HepG2 (cell line): ENCODE data around the gene LAMA5. TPM values are rescaled to one million over a fixed set of nuclear protein-coding genes. Genes with fewer than 3 reads are reported as not detected.

Experiments used
- ATAC-seq: fragments of 200-7000 bp; cut with Tn5 transposase; 3 replicates; pipeline ENCODE4 v1.9.1; 2020; ENCODE audit warnings: mild to moderate bottlenecking, moderate library complexity
- BruUV-seq: library from RNA; stranded (reverse); fragments of 400-500 nt; replicated peaks from 2 replicates; lab custom pipeline; 2021; lab: Mats Ljungman, UMichigan
- CTCF ChIA-PET: fragments of 300-600 bp; formaldehyde crosslinking; extraction: SDS; loops from one replicate; lab custom pipeline; 2021; ENCODE audit warnings: low total read pairs, inconsistent platforms, low intra/inter-chr PET ratio; lab: Yijun Ruan, JAX
- POLR2A ChIA-PET: fragments of 350-600 bp; sonication (Branson Sonifier 250); formaldehyde crosslinking; loops from one replicate; lab custom pipeline; 2020; ENCODE audit warnings: antibody characterized with exemption, inconsistent platforms; lab: Yijun Ruan, JAX
- DNase-seq: peaks from one replicate; pipeline ENCODE4 v3.0.0-alpha.2; 2015; ENCODE audit warnings: low spot score
- FAIRE-seq: peaks from 3 replicates; lab custom pipeline; 2011; peaks lifted over from hg19 to GRCh38; lab: Jason Lieb, UNC
- H2AFZ ChIP-seq: one replicate; pipeline ENCODE4 v1.6.1; 2011; ENCODE audit warnings: low read length, inconsistent platforms
- H3K27ac ChIP-seq: fragments of 300-600 bp; 3 replicates; pipeline ENCODE4 v1.8.0; 2011; ENCODE audit warnings: mixed run types, mild to moderate bottlenecking, mixed read lengths, low read length, inconsistent platforms; ENCODE audit not compliant: insufficient read depth; ENCODE audit errors: extremely low read length
- H3K27me3 ChIP-seq, 2 experiments: fragments of 200-600 bp in 1 of 2; 2 replicates in 1 of 2; 3 replicates in 1 of 2; pipeline versions ENCODE4 v1.6.0 to v1.8.0; 2011; ENCODE audit warnings: low read length in 2 of 2, mild to moderate bottlenecking in 2 of 2, moderate library complexity in 2 of 2, inconsistent platforms in 1 of 2; ENCODE audit not compliant: insufficient read depth in 2 of 2, control insufficient read depth in 1 of 2
- H3K36me3 ChIP-seq, 2 experiments: fragments of 200-600 bp in 1 of 2; replicated peaks in 1 of 2; 2 replicates in 1 of 2; 3 replicates in 1 of 2; pipeline versions ENCODE4 v1.5.1 to v1.8.0; 2011; ENCODE audit warnings: low read length in 2 of 2, inconsistent platforms in 1 of 2; ENCODE audit not compliant: insufficient read depth in 2 of 2, control insufficient read depth in 1 of 2
- H3K4me1 ChIP-seq: 2 replicates; pipeline ENCODE4 v1.5.1; 2012; ENCODE audit warnings: low read length, inconsistent platforms; ENCODE audit not compliant: insufficient read depth
- H3K4me2 ChIP-seq: 2 replicates; pipeline ENCODE4 v1.6.0; 2011; ENCODE audit warnings: low read depth, low read length, inconsistent platforms
- H3K4me3 ChIP-seq, 3 experiments: fragments of 200-600 bp in 1 of 3; sonication (generic), shearing (Covaris generic) in 1 of 3; replicated peaks in 1 of 3; 2 replicates each; pipeline ENCODE4 v1.5.1; 2011 to 2016; ENCODE audit warnings: low read length in 3 of 3, inconsistent platforms in 2 of 3, low read depth in 2 of 3, mild to moderate bottlenecking in 2 of 3, control low read depth in 1 of 3, mixed read lengths in 1 of 3; ENCODE audit not compliant: insufficient read depth in 1 of 3
- H3K79me2 ChIP-seq: one replicate; pipeline ENCODE4 v1.6.1; 2011; ENCODE audit warnings: low read length, inconsistent platforms; ENCODE audit not compliant: insufficient read depth
- H3K9ac ChIP-seq: 2 replicates; pipeline ENCODE4 v1.6.0; 2011; ENCODE audit warnings: mild to moderate bottlenecking, low read depth, low read length, inconsistent platforms; ENCODE audit not compliant: insufficient read depth
- H3K9me3 ChIP-seq: 2 replicates; pipeline ENCODE4 v1.5.1; 2012; ENCODE audit warnings: mild to moderate bottlenecking, low read length
- H4K20me1 ChIP-seq: 2 replicates; pipeline ENCODE4 v1.6.0; 2011; ENCODE audit warnings: inconsistent platforms, mild to moderate bottlenecking, low read length, moderate library complexity; ENCODE audit not compliant: insufficient read depth
- AGO2 ChIP-seq: fragments of 200-400 bp; formaldehyde crosslinking; optimal IDR thresholded peaks from 2 replicates; pipeline ENCODE3; 2017; ENCODE audit warnings: mild to moderate bottlenecking, low read depth, low read length, moderate library complexity
- ARHGAP35 ChIP-seq: sonication (generic); formaldehyde crosslinking; IDR thresholded peaks from 2 replicates; pipeline ENCODE4 v1.9.0; 2022; ENCODE audit warnings: mild to moderate bottlenecking, inconsistent platforms, moderate library complexity, missing genetic modification reagents, borderline replicate concordance
- ELF3 ChIP-seq: IDR thresholded peaks from 2 replicates; pipeline ENCODE4 v1.6.1; 2016; ENCODE audit warnings: missing genetic modification reagents, missing compliant biosample characterization
- MAFF ChIP-seq: IDR thresholded peaks from 2 replicates; pipeline ENCODE4 v1.6.1; 2011; ENCODE audit warnings: low read depth, low read length, improper control_type of control experiment
- PRDM10 ChIP-seq: sonication (generic); formaldehyde crosslinking; IDR thresholded peaks from 2 replicates; pipeline ENCODE4 v1.4.0; 2020; ENCODE audit warnings: low read depth, missing genetic modification reagents
- RXRB ChIP-seq: IDR thresholded peaks from 2 replicates; pipeline ENCODE4 v1.6.1; 2016; ENCODE audit warnings: borderline replicate concordance, missing genetic modification reagents, missing compliant biosample characterization
- ZNF280B ChIP-seq: sonication (generic); formaldehyde crosslinking; IDR thresholded peaks from 2 replicates; pipeline ENCODE4 v1.5.0; 2020; ENCODE audit warnings: missing genetic modification reagents, mild to moderate bottlenecking, borderline replicate concordance
- ZNF839 ChIP-seq: sonication (generic); formaldehyde crosslinking; IDR thresholded peaks from 2 replicates; pipeline ENCODE4 v1.4.0; 2020; ENCODE audit warnings: missing genetic modification reagents, mild to moderate bottlenecking, borderline replicate concordance
- WGBS: methylation state at CpG from one replicate; pipeline ENCODE4 v1.1.6; 2017; ENCODE audit warnings: low lambda C conversion rate; 5-methylcytosine and 5-hydroxymethylcytosine counted together
- in situ Hi-C: cut with HindIII; loops from 2 replicates; pipeline ENCODE4 v1.10.0; 2017; ENCODE audit warnings: low pct_unique_long_range_greater_than_20kb; ENCODE audit not compliant: extremely low pct_ligation_motif_present
- intact Hi-C: fragments of 100-400 bp; cut with micrococcal nuclease; formaldehyde crosslinking; loops from one replicate; pipeline ENCODE4 v1.10.0; 2022; ENCODE audit not compliant: unreplicated experiment
- polyA plus RNA-seq, 8 experiments: library from polyadenylated mRNA; depleted of rRNA in 3 of 8; stranded (reverse) in 7 of 8; unstranded in 1 of 8; fragments of >200 nt; fragmentation: Illumina TruSeq in 4 of 8; extraction: Trizol in 4 of 8; gene quantifications; 2 replicates each; pipeline versions ENCODE4 v1.2.1 to v1.2.3, GENCODE V29; 2011 to 2016; ENCODE audit warnings: low read depth in 4 of 8, missing spikeins in 1 of 8, mixed read lengths in 1 of 8; ENCODE audit not compliant: insufficient read depth in 1 of 8
- total RNA-seq, 5 experiments: library from RNA; depleted of rRNA; stranded (reverse); fragments of >200 nt; fragmentation: Illumina TruSeq; extraction: Trizol; gene quantifications; 2 replicates each; pipeline ENCODE4 v1.2.3, GENCODE V29; 2016; ENCODE audit warnings: low read depth in 1 of 5
- TF ChIP-seq, protein P1 (sequence below): sonication (generic); formaldehyde crosslinking; IDR thresholded peaks from 2 replicates; pipeline ENCODE4 v1.4.0; 2020; ENCODE audit warnings: missing genetic modification reagents, borderline replicate concordance
- TF ChIP-seq, protein P2 (sequence below): IDR thresholded peaks from 2 replicates; pipeline ENCODE4 v1.6.1; 2016; ENCODE audit warnings: mild to moderate bottlenecking

Gene LAMA5
- total and polyA plus RNA-seq, 2 of the 13 experiments (the other 11 are each of a cell fraction or from before 2014, with no cell fraction given): 21.0 to 44.7 TPM

DNA sequence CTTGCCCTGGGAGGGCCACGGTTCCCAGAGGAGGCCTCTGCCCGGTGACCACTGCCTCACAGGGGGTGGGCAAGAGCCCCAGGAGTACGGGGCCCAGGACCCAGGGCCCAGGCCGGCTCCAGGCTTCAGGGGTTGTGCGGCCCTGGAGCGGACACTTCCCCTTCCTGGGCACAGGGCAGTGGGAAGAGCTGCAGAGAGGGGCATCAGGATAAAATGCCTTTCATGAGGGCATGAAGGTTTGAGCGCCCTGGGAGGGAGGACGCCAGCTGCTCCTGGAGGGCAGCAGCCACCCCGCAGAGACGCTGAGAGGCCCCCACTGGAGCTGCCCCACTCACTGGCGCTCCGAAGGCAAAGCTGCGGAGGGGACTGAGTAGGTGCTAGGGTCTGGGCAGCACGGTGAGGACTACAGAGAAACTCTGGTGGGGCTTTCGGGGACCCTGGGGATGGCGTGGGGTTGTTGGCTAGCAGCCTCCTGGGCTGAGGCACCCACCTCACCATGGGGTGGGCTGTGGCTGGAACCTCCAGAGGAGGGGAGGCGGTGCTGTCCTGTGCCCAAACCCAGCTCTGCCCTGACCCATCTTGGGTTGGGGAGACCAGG lies 10.4 kb downstream of the LAMA5 start:
- no peaks in the 10 kb centered on the region for H3K27me3 ChIP-seq
- peak overlapping the region; percentile 31 for H3K27ac ChIP-seq
- H3K9me3 ChIP-seq: no peaks in the 10 kb centered on the region
- peaks cover 22% of the 10 kb centered on the region; the same call in 1 of the 2 replicates for H4K20me1 ChIP-seq
- peaks cover 51% of the 10 kb centered on the region for H3K4me1 ChIP-seq
- peaks cover 35 to 38% of the 10 kb centered on the region in 2 experiments for H3K36me3 ChIP-seq
- H3K4me3 ChIP-seq: no peak overlapping the region
- no peak overlapping the region for H3K4me2 ChIP-seq
- DNase-seq (no peak), ATAC-seq (no peak), FAIRE-seq (no peak)
- no peak overlapping the region for H2AFZ ChIP-seq
- 87% methylated on average over 17 of the region's 17 CpGs for WGBS
- peaks cover 22% of the 10 kb centered on the region for H3K79me2 ChIP-seq
- BruUV-seq: no TSS peak
- no peak overlapping the region for H3K9ac ChIP-seq
- intact Hi-C loops: no loop called here
- CTCF ChIA-PET: no interaction called here
- POLR2A ChIA-PET: interaction anchor here (1.0 to 5.1 kb wide), 4 partner anchors 11 to 52 kb away, joined by 4 to 78 read pairs (median 5); partner anchors contain the start of gene LAMA5
- in situ Hi-C loops: no loop called here
- TF ChIP-seq, protein P1, sequence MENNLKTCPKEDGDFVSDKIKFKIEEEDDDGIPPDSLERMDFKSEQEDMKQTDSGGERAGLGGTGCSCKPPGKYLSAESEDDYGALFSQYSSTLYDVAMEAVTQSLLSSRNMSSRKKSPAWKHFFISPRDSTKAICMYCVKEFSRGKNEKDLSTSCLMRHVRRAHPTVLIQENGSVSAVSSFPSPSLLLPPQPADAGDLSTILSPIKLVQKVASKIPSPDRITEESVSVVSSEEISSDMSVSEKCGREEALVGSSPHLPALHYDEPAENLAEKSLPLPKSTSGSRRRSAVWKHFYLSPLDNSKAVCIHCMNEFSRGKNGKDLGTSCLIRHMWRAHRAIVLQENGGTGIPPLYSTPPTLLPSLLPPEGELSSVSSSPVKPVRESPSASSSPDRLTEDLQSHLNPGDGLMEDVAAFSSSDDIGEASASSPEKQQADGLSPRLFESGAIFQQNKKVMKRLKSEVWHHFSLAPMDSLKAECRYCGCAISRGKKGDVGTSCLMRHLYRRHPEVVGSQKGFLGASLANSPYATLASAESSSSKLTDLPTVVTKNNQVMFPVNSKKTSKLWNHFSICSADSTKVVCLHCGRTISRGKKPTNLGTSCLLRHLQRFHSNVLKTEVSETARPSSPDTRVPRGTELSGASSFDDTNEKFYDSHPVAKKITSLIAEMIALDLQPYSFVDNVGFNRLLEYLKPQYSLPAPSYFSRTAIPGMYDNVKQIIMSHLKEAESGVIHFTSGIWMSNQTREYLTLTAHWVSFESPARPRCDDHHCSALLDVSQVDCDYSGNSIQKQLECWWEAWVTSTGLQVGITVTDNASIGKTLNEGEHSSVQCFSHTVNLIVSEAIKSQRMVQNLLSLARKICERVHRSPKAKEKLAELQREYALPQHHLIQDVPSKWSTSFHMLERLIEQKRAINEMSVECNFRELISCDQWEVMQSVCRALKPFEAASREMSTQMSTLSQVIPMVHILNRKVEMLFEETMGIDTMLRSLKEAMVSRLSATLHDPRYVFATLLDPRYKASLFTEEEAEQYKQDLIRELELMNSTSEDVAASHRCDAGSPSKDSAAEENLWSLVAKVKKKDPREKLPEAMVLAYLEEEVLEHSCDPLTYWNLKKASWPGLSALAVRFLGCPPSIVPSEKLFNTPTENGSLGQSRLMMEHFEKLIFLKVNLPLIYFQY (CRISPR knock-in tag): no peak
- TF ChIP-seq RXRB (CRISPR knock-in tag) (no peak), PRDM10 (CRISPR knock-in tag) (no peak), ZNF839 (no peak), ZNF280B (peak; percentile 39; the same call in 1 of the 2 replicates), ELF3 (no peak), MAFF (no peak), AGO2 (peak; percentile 29), ARHGAP35 (CRISPR knock-in tag) (no peak)
- TF ChIP-seq, protein P2, sequence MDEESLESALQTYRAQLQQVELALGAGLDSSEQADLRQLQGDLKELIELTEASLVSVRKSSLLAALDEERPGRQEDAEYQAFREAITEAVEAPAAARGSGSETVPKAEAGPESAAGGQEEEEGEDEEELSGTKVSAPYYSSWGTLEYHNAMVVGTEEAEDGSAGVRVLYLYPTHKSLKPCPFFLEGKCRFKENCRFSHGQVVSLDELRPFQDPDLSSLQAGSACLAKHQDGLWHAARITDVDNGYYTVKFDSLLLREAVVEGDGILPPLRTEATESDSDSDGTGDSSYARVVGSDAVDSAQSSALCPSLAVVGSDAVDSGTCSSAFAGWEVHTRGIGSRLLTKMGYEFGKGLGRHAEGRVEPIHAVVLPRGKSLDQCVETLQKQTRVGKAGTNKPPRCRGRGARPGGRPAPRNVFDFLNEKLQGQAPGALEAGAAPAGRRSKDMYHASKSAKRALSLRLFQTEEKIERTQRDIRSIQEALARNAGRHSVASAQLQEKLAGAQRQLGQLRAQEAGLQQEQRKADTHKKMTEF (CRISPR knock-in tag): no peak
